Naive thymus-derived CD8-positive, alpha-beta T cell (primary cell): ENCODE measurements around the gene PLCH2. TPM values are rescaled to one million over a fixed set of nuclear protein-coding genes. Genes with fewer than 3 reads are reported as not detected.
"Not testable (repeated sequence)": the region's sequence is repeated elsewhere in the genome, so short reads cannot be mapped to it uniquely, and the experiment has no call there.

Source experiments
- ATAC-seq, 2 donors: fragments of 150-1000 bp; cut with Tn5 transposase in 1 of 2; sonication (Bioruptor Pico), chemical (Tn5 transposase) in 1 of 2; 1 replicate in 1 of 2; 2 replicates in 1 of 2; pipeline ENCODE4 v1.10.0; 2021; ENCODE audit warnings: mild to moderate bottlenecking in 2 of 2, moderate library complexity in 2 of 2
- POLR2A ChIA-PET: fragments of 350-600 bp; sonication (Branson Sonifier 250); formaldehyde crosslinking; loops from one replicate; lab custom pipeline; 2021; ENCODE audit warnings: antibody characterized with exemption; lab: Charles Lee
- DNase-seq, 10 donors: peaks; one replicate each; pipeline versions ENCODE4 v3.0.0 to v3.0.0-alpha.2; 2020 to 2022
- H3K27ac Mint-ChIP-seq, 10 donors: one replicate each; pipeline ENCODE4 v1.8.0; 2020 to 2022; ENCODE audit warnings: mild to moderate bottlenecking in 10 of 10, mixed read lengths in 10 of 10, moderate library complexity in 4 of 10, inconsistent platforms in 1 of 10
- H3K27me3 Mint-ChIP-seq, 5 donors: one replicate each; pipeline ENCODE4 v1.8.0; 2021 to 2022; ENCODE audit warnings: mixed read lengths in 5 of 5
- H3K36me3 Mint-ChIP-seq, 3 donors: one replicate each; pipeline ENCODE4 v1.8.0; 2020 to 2022; ENCODE audit warnings: mixed read lengths in 3 of 3, mild to moderate bottlenecking in 2 of 3, inconsistent platforms in 1 of 3
- H3K4me1 Mint-ChIP-seq, 4 donors: one replicate each; pipeline ENCODE4 v1.8.0; 2021 to 2022; ENCODE audit warnings: mixed read lengths in 4 of 4
- H3K4me3 Mint-ChIP-seq, 10 donors: one replicate each; pipeline ENCODE4 v1.8.0; 2020 to 2022; ENCODE audit warnings: mild to moderate bottlenecking in 10 of 10, mixed read lengths in 10 of 10, moderate library complexity in 6 of 10, inconsistent platforms in 1 of 10
- H3K9me3 Mint-ChIP-seq, 9 donors: one replicate each; pipeline ENCODE4 v1.8.0; 2020 to 2022; ENCODE audit warnings: mixed read lengths in 9 of 9, mild to moderate bottlenecking in 3 of 9, inconsistent platforms in 1 of 9, moderate library complexity in 1 of 9
- polyA plus RNA-seq, 3 donors: library from polyadenylated mRNA; unstranded; fragments of 300-500 nt; fragmentation: Illumina TruSeq; gene quantifications; one replicate each; pipeline ENCODE4 v1.2.3, GENCODE V29; 2021
- total RNA-seq, 8 experiments: library from RNA in 2 of 8; stranded (reverse) in 2 of 8; gene quantifications; one replicate each; pipeline ENCODE4 v1.2.3 and lab custom pipeline; 2021 to 2026

PLCH2 gene
- total and polyA plus RNA-seq, 5 experiments from 2014 or later: 0.37 to 16.4 (median 0.52) TPM

DNA sequence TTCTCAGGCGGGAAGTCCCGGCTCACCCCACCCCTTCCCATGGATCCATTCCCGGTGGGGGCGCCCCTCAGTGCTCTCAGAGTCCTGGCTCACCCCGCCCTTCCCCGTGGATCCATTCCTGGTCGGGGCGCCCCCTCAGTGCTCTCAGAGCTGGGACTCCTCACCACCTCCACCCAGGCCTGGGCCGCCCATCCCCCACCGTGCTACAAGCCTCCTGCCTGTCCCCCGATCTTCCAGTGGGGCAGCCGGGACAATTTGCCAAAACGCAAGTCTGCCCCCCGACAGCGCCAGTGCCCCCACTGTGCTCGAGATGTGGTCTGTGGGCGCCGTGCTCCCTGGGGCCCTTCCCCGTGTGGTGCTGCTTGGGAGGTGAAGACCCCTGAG lies 23.2 kb upstream of the PLCH2 start:
- no peaks in the 10 kb centered on the region for H3K27me3 Mint-ChIP-seq
- DNase-seq: no peak
- H3K9me3 Mint-ChIP-seq: no peaks in the 10 kb centered on the region
- no peaks in the 10 kb centered on the region for H3K36me3 Mint-ChIP-seq
- H3K4me3 Mint-ChIP-seq: no peak overlapping the region
- H3K27ac Mint-ChIP-seq: no peak overlapping the region
- ATAC-seq: no peak
- POLR2A ChIA-PET: no interaction called here
- H3K4me1 Mint-ChIP-seq: peaks cover 0 to 3% (median 0%) of the 10 kb centered on the region in 4 donors

DNA sequence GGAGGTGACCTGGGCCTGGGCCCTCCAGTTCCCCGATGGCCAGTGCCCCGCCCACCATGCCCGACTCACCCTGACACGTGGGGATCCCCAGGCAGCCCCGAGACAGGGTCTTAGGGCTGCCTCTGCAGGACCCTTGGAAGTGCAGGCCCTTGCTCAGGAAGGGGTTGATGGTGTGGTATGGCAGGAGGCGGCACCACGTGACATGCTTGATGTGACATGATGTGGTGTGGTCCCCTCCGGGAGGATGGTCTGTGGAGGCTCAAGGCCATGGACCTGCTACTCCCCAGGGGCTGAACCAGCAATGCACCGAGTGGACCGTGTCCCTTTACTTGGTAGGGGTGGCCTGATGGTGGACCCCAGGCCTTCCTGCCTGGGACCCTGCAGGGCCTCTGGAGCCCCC lies 21.9 kb upstream of the PLCH2 start:
- Mint-ChIP-seq H3K27me3 (no peaks in the 10 kb centered on the region), H3K36me3 (no peaks in the 10 kb centered on the region), H3K4me3 (no peak overlapping the region), H3K27ac (no peak overlapping the region), H3K9me3 (no peaks in the 10 kb centered on the region), H3K4me1 (peaks cover 0 to 4% (median 0%) of the 10 kb centered on the region in 4 donors)
- no peak for DNase-seq
- no peak for ATAC-seq
- POLR2A ChIA-PET: no interaction called here

GRCh38 chr1:2455757-2456156 lies 20.3 kb upstream of the PLCH2 start:
- Mint-ChIP-seq H3K4me1 (peaks cover 0 to 6% (median 0%) of the 10 kb centered on the region in 4 donors), H3K27me3 (no peaks in the 10 kb centered on the region), H3K4me3 (no peak overlapping the region), H3K27ac (no peak overlapping the region), H3K9me3 (no peaks in the 10 kb centered on the region), H3K36me3 (no peaks in the 10 kb centered on the region)
- DNase-seq: no peak
- no peak for ATAC-seq
- POLR2A ChIA-PET: no interaction called here

- Mint-ChIP-seq H3K36me3 (peaks cover 0 to 2% (median 0%) of the 10 kb centered on the region in 3 donors), H3K27me3 (no peaks in the 10 kb centered on the region), H3K4me3 (no peak overlapping the region), H3K4me1 (peaks cover 0 to 6% (median 2%) of the 10 kb centered on the region in 4 donors), H3K9me3 (no peaks in the 10 kb centered on the region), H3K27ac (no peak overlapping the region)
- POLR2A ChIA-PET: no interaction called here
- DNase-seq: no peak
- ATAC-seq: no peak
Observed at GRCh38 chr1:2457444-2457843, 18.6 kb upstream of the PLCH2 start.

GRCh38 chr1:2458687-2459086 lies 17.4 kb upstream of the PLCH2 start:
- H3K27me3 Mint-ChIP-seq: peaks cover 0 to 8% (median 0%) of the 10 kb centered on the region in 5 donors
- no peak for ATAC-seq
- DNase-seq: no peak
- H3K36me3 Mint-ChIP-seq: peaks cover 0 to 2% (median 0%) of the 10 kb centered on the region in 3 donors
- H3K4me3 Mint-ChIP-seq: no peak overlapping the region
- H3K9me3 Mint-ChIP-seq: no peaks in the 10 kb centered on the region
- POLR2A ChIA-PET: no interaction called here
- H3K27ac Mint-ChIP-seq: no peak overlapping the region
- H3K4me1 Mint-ChIP-seq: peaks cover 0 to 6% (median 2%) of the 10 kb centered on the region in 4 donors

GRCh38 chr1:2459102-2459753 lies 16.9 kb upstream of the PLCH2 start:
- DNase-seq, ATAC-seq, H3K9me3 Mint-ChIP-seq, H3K4me1 Mint-ChIP-seq, POLR2A ChIA-PET, H3K4me3 Mint-ChIP-seq, H3K36me3 Mint-ChIP-seq, H3K27ac Mint-ChIP-seq: not testable (repeated sequence)
- peaks cover 0 to 12% (median 0%) of the 10 kb centered on the region in 5 donors for H3K27me3 Mint-ChIP-seq

DNA sequence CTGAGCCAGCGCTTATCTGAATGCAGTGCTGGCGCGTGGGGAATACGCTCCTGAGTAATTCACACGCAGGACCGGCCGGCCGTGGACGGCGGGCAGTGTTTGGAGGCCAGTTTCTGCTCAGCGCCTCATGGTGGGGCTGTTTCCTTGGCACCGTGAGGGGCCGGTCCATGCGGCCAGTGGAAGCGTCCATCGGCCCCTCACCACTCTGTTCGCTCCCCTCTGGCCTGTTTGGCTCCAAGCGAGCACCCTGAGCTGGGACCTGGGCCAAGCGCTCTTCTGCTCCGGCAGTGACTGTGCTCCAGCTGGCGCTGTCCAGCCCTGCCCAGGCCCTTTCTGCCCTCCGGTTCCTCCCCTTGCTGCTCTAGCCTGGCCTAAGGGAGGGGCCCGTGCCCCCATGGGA lies 16.3 kb upstream of the PLCH2 start:
- H3K4me3 Mint-ChIP-seq: no peak overlapping the region
- POLR2A ChIA-PET: no interaction called here
- H3K36me3 Mint-ChIP-seq: peaks cover 0 to 2% (median 0%) of the 10 kb centered on the region in 3 donors
- H3K27me3 Mint-ChIP-seq: peaks cover 0 to 16% (median 4%) of the 10 kb centered on the region in 5 donors
- H3K27ac Mint-ChIP-seq: no peak overlapping the region
- no peak for DNase-seq
- peaks cover 0 to 8% (median 3%) of the 10 kb centered on the region in 4 donors for H3K4me1 Mint-ChIP-seq
- ATAC-seq: no peak
- no peaks in the 10 kb centered on the region for H3K9me3 Mint-ChIP-seq

- peaks cover 0 to 16% (median 4%) of the 10 kb centered on the region in 5 donors for H3K27me3 Mint-ChIP-seq
- H3K27ac Mint-ChIP-seq: no peak overlapping the region
- ATAC-seq (no peak), DNase-seq (no peak)
- peaks cover 0 to 8% (median 3%) of the 10 kb centered on the region in 4 donors for H3K4me1 Mint-ChIP-seq
- POLR2A ChIA-PET: interaction anchor here (1.2 kb wide), 1 partner anchor 17 kb away, joined by 5 read pairs; no protein-coding TSS in a partner anchor
- H3K4me3 Mint-ChIP-seq: no peak overlapping the region
- H3K9me3 Mint-ChIP-seq: no peaks in the 10 kb centered on the region
- H3K36me3 Mint-ChIP-seq: peaks cover 0 to 2% (median 0%) of the 10 kb centered on the region in 3 donors
Observed at GRCh38 chr1:2460203-2460602, 15.9 kb upstream of the PLCH2 start.

- POLR2A ChIA-PET: interaction anchor here (1.2 kb wide), 1 partner anchor 18 kb away, joined by 5 read pairs; no protein-coding TSS in a partner anchor
- H3K9me3 Mint-ChIP-seq: no peaks in the 10 kb centered on the region
- H3K4me3 Mint-ChIP-seq: no peak overlapping the region
Observed at GRCh38 chr1:2460996-2461751, 14.9 kb upstream of the PLCH2 start.

DNA sequence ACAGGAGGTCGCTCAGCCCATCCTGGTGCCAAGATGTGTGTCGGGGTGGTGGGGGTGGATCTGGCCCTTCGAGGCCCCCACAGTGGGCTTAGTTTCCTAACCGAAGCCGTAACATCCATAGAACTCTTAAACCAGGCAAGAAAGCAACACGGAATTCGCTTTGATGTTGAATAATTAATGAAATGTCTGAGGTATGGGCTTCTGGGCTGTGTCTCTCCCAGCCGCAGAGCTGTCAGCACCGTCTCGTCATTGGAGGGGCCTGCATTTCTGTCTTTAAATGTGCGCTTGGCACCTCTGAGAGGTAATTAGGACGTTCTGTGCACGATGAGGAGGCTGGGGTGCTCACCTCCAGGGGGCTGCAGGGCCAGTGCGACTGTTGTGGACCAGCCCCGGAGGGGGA lies 13.3 kb upstream of the PLCH2 start:
- H3K27me3 Mint-ChIP-seq: peaks cover 0 to 16% (median 4%) of the 10 kb centered on the region in 5 donors
- H3K4me1 Mint-ChIP-seq: peaks cover 2 to 10% (median 7%) of the 10 kb centered on the region in 4 donors
- DNase-seq: no peak
- no peak overlapping the region for H3K27ac Mint-ChIP-seq
- POLR2A ChIA-PET: no interaction called here
- ATAC-seq: no peak
- H3K9me3 Mint-ChIP-seq: no peaks in the 10 kb centered on the region
- no peak overlapping the region for H3K4me3 Mint-ChIP-seq
- H3K36me3 Mint-ChIP-seq: peaks cover 0 to 2% (median 0%) of the 10 kb centered on the region in 3 donors

More at GRCh38 chr1:2460996-2461751, 14.9 kb upstream of the PLCH2 start:
- Mint-ChIP-seq H3K36me3 (peaks cover 0 to 2% (median 0%) of the 10 kb centered on the region in 3 donors), H3K27me3 (peaks cover 0 to 16% (median 4%) of the 10 kb centered on the region in 5 donors), H3K27ac (no peak overlapping the region), H3K4me1 (peaks cover 0 to 8% (median 2%) of the 10 kb centered on the region in 4 donors)
- no peak for DNase-seq
- no peak for ATAC-seq

- Mint-ChIP-seq H3K36me3 (peaks cover 0 to 2% (median 0%) of the 10 kb centered on the region in 3 donors), H3K4me1 (peaks cover 2 to 10% (median 7%) of the 10 kb centered on the region in 4 donors), H3K27ac (no peak overlapping the region), H3K27me3 (peaks cover 0 to 16% (median 4%) of the 10 kb centered on the region in 5 donors), H3K9me3 (no peaks in the 10 kb centered on the region), H3K4me3 (no peak overlapping the region)
- POLR2A ChIA-PET: interaction anchor here (0.5 kb wide), 1 partner anchor 85 kb away, joined by 3 read pairs; no protein-coding TSS in a partner anchor
- ATAC-seq (no peak), DNase-seq (no peak)
Observed at GRCh38 chr1:2463396-2463795, 12.7 kb upstream of the PLCH2 start.

GRCh38 chr1:2465371-2466269 lies 10.5 kb upstream of the PLCH2 start:
- H3K27ac Mint-ChIP-seq: no peak overlapping the region

More at GRCh38 chr1:2465371-2466269, 10.5 kb upstream of the PLCH2 start:
- H3K9me3 Mint-ChIP-seq: no peaks in the 10 kb centered on the region
- DNase-seq: no peak
- H3K4me3 Mint-ChIP-seq: no peak overlapping the region
- POLR2A ChIA-PET: no interaction called here
- peaks cover 4 to 10% (median 5%) of the 10 kb centered on the region in 4 donors for H3K4me1 Mint-ChIP-seq
- peaks cover 0 to 2% (median 0%) of the 10 kb centered on the region in 3 donors for H3K36me3 Mint-ChIP-seq
- ATAC-seq: no peak
- H3K27me3 Mint-ChIP-seq: peaks cover 0 to 16% (median 6%) of the 10 kb centered on the region in 5 donors
